GM20431 (cell line): ENCODE data around the gene BTG3.

Source experiments
- in situ Hi-C: fragments of 300-500 bp; cut with MseI, MboI; formaldehyde crosslinking; loops from one replicate; pipeline ENCODE4 v1.15.0; 2020; ENCODE audit warnings: low sequenced_read_pairs; ENCODE audit not compliant: unreplicated experiment

The BTG3 gene

GRCh38 chr21:17590430-17590829 lies 22.3 kb downstream of the BTG3 start:
- in situ Hi-C loops: no loop called here

GRCh38 chr21:17585875-17586450 lies 26.7 kb downstream of the BTG3 start:
- in situ Hi-C loops: no loop called here

- in situ Hi-C loops: no loop called here
These were observed 28.8 kb downstream of the BTG3 start for GRCh38 chr21:17583898-17584297.

- in situ Hi-C loops: no loop called here
These were observed 32.4 kb downstream of the BTG3 start for GRCh38 chr21:17580319-17580718.

GRCh38 chr21:17578876-17579275 lies 33.8 kb downstream of the BTG3 start:
- in situ Hi-C loops: no loop called here

- in situ Hi-C loops: no loop called here
These were observed 34.5 kb downstream of the BTG3 start for GRCh38 chr21:17578162-17578561.

GRCh38 chr21:17577701-17578100 lies 35.0 kb downstream of the BTG3 start:
- in situ Hi-C loops: no loop called here

- in situ Hi-C loops: no loop called here
These were observed 36.4 kb downstream of the BTG3 start for GRCh38 chr21:17576080-17576835.

GRCh38 chr21:17575076-17575475 lies 37.6 kb downstream of the BTG3 start:
- in situ Hi-C loops: no loop called here

- in situ Hi-C loops: no loop called here
These were observed 40.3 kb downstream of the BTG3 start for GRCh38 chr21:17572431-17572830.

- in situ Hi-C loops: no loop called here
These were observed 41.9 kb downstream of the BTG3 start for GRCh38 chr21:17570786-17571185.

GRCh38 chr21:17560377-17561025 lies 52.2 kb downstream of the BTG3 start:
- in situ Hi-C loops: no loop called here

GRCh38 chr21:17554679-17555465 lies 57.8 kb downstream of the BTG3 start:
- in situ Hi-C loops: no loop called here

- in situ Hi-C loops: no loop called here
These were observed 58.6 kb downstream of the BTG3 start for GRCh38 chr21:17554120-17554519.

- in situ Hi-C loops: no loop called here
These were observed 60.3 kb downstream of the BTG3 start for GRCh38 chr21:17552410-17552809.

GRCh38 chr21:17550671-17551308 lies 61.9 kb downstream of the BTG3 start:
- in situ Hi-C loops: no loop called here

GRCh38 chr21:17548262-17548661 lies 64.4 kb downstream of the BTG3 start:
- in situ Hi-C loops: no loop called here

- in situ Hi-C loops: no loop called here
These were observed 67.7 kb downstream of the BTG3 start for GRCh38 chr21:17545007-17545406.
